DMS 273 (cell line): Measurements from ENCODE around the gene NALCN.
A peak's percentile ranks its signal among the peaks of the same experiment; 100 is the strongest.

Experiments
- DNase-seq: peaks from one replicate; lab custom pipeline; 2025; ENCODE audit not compliant: unreplicated experiment; lab: John Stamatoyannopoulos, UW

Gene NALCN

DNA sequence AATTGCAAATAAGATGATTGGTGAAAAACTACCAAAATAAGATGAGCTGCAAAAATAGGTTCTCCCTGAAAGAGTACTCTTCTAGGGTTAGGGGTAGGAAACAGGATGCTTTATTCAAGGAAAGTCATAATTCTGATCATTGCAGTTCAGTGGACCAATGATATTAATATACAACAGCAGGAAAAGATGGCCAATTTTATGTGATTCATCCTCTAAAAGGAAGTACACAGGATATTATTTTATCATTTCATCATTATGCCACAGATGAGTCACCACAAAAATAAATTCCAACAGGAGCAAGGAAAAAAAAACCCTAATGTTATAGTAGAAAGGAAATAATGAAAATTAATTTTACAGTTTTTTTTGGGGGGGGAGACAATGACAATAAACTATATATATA, 205.0 kb downstream of the NALCN start:
- no peak for DNase-seq

DNA sequence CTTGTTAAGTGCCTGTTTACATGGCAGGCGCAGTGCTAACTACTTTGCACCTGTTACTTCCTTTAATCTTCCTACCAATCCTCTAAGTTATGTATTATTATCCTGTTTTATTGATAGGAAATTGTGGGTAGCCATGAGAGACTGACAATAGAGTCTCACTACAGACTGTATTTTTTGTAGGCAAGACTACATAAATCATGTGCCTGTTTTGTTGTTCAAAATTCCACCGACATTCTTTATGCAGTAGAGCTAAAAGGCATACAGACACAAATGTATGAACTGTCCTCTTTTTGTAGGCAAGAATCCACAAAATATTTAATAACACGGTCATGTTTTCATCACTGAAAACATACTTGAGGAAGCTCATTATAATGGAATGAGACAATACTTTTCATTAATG, 205.5 kb downstream of the NALCN start:
- no peak for DNase-seq

DNA sequence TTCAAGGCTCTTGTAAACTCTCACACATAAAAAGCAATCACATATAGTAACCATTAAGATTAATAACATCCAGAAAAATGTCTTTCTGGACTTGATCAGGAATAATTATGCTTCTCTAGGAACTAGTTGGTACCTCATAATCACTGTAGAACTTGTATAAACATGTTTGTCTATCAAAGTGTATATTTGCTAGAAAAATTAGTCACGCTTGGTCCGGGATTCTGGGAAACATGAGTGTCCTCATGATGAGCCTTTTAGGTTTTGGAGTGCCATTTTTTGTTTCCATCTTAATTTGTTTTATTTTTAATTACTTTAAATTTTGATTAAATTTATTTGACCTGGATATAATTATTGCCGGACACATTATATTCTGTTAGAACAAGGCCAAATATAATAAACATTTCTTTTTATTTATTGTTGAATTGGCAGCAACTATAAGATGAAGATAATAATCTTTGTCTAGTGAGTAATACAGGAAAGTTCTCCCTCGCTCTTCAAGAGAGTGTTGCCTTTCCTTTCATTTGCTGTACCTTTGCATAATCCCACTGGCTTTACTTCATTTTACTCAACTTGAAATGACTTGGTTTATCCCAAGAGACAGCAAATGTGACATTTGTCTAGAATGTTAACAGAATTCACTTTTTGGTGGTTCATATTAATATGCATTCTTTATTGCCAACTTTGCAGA, 207.0 kb downstream of the NALCN start:
- no peak for DNase-seq

DNA sequence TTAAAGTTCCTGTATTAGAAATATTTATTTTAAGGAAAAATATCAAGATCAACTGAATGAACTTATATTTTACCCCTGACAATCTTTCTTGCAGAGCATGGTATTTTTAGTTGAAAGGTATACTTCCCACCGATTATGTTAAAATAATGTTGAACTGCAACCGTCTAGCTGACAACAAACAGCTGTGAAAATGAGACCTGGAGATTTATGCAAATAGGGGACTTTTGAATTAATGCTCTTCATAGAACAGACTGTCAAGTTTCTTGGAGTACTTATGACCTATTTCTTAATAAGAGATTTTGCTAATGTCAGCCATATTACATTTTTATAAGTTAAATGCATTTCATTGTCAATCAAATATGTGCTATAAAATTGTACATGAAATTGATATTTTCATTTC, 210.9 kb downstream of the NALCN start:
- DNase-seq, result no peak

DNA sequence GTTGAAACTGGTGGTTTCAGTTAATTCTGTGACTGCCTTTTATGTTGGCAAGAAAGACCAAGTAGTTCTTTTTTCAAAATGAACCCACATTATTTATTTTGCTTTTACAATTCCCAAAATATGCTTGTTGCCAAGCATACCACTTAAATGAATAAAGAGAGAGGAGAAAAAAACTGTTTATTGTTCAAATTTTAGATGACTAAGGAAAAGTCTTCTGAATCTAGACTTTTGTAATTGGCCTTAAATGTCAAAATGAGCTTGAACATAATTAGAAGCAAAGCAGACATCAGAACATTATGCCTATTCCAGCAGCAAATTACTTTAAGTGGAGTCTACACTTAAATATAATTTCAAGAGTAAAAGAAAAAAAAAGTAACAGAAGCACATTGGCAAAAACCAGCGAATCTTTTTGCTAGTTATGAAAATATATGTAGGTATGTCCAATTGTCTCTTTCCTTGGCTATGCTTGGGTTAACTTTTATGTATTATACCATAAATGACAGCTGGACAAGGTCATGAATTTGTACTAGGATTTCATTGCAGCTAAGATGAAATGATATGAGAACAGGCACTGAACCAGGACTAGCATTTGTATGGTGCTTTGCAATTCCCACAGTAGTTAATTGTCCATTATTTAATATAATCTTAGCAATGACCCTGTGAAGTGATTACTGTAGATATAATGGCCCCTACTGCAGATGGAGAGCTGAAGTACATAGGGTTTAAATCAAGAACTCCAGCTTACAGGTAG, 211.9 kb downstream of the NALCN start:
- DNase-seq, result no peak

DNA sequence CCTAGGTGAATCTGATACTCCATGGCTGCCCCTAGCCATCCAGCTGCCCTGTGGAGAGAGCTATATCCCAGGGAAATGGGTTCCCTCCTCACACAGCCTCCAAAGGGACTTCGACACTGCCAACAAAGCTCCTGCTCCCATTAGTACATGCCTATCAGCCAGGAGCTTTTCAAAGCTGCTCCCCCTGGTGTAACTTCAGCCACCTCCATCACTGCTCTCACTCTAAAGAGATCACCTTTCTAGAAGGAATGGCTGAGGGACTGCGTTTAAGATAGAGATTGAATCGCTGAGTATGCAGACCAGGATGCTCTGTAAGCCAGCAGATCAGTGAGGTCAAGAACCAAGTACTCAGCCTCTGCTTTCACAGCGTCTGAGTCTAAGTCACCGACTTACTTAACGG, 213.7 kb downstream of the NALCN start:
- no peak for DNase-seq

DNA sequence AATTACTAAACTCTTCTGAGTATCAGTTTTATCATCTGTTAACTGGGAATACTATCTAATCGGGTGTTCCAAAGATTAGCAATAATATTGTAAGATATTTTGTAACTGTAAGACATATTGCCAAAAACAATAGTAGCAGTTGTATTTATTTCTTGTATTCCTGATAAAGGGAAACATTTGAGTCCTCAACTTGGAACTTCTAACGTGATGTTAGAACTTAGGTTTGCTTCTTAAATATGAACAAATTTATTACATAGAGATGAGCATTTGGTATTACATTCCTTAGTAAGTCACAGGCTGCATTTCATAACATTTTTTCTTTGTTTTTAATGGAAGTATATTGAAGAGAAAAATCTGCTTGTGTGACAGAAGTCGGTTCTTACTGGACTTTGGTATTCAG, 225.3 kb downstream of the NALCN start:
- DNase-seq, result no peak

DNA sequence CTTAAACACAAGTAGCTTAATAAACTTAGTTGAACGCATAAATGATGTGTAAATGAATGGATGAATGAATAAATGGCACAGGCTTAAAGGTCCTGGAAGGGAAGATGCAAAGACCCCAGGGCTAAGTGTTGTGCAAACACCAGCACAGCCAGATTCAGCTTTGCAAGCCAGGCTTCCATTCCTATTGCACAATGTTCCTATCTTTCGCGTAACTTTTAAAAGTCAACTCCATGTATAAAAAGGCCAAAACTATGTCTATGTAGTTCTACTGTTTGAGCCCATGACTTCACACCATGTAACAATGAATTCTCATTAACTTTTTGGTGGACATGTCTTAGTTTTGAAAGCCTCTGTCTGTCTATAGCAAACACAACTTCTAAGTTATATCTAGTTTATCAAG, 226.0 kb downstream of the NALCN start:
- DNase-seq, result no peak

DNA sequence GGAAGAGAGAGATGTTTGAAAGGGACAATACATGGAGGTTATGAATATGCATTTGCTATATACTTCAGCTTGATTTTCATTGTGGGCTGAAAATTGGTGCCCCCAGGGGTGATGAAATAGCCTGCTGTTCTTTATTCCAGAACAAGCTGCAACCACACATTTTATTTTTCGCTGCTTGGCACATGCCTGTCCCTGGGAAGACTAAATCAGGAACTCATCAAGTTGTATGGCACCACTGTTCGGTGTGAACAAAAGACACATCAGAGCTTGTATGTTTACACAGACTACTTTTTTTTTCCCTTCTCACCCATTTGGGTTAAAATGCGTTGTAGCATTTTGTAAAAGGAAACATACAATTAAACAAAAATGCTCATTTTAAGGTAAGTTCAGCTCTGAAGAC, 230.7 kb downstream of the NALCN start:
- no peak for DNase-seq

DNA sequence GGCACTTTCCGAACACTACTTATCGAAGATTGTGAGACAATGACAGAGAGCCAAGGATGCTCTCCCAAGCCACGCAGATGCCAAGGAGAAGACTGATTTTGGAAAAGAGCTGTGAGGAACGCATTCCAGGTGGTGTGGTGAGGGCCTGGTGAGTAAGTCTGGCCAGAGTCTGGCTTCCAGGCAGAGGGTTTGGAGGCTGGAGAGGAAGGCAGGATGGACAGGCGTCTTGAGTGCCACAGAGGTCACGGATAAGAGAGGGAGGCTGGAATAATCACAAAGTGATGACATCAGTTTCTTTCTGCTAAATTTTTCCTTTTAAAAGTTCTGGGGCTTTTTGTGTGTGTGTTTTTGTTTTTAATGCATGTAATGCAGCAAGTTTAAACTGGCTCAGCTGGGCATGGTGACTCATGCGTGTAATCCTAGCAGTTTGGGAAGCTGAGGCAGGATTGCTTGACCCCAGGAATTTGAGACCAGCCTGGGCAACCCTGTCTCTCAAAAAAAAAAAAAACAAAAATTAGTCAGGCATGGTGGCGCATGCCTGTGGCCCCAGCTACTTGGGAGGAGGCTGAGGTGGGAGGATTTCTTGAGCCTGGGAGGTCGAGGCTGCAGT, 235.1 kb downstream of the NALCN start:
- no peak for DNase-seq

DNA sequence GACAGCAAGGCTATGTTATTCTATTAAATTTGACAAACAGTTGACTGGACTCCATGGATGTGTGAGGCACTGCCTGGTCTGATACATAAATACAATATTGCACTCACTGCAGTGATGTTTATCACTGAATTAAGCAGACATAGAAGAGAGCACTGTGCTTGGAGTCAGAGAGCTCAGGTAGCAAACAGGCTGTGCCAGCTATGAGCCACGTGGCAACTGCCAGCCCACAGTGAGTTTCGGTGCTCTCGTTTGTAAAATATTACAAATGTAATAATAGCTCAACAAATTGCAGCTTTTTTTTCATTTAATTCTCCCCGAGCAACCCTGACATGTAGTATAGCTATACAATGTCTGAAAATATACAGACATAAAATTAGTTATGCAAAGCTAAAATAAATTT, 237.3 kb downstream of the NALCN start:
- DNase-seq, result no peak

DNA sequence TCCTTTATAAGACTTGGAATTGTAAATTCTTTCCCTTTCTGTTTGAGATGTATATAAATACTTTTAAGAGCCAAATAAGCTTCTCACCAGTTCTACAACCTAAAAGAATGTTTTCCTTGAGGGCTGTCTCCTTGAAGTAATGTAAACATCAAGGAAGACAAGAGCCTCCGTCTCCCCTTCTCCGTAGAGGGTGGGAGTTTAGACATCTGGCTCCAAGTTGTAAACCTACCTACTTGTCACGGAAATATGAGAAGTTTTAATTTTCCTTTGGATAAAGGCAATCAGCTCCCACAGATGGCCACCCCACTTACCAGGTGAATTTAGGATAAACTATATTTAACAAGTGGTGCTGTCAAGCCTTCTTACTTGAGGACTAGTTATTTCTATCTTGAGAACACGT, 237.9 kb downstream of the NALCN start:
- DNase-seq, result no peak

DNA sequence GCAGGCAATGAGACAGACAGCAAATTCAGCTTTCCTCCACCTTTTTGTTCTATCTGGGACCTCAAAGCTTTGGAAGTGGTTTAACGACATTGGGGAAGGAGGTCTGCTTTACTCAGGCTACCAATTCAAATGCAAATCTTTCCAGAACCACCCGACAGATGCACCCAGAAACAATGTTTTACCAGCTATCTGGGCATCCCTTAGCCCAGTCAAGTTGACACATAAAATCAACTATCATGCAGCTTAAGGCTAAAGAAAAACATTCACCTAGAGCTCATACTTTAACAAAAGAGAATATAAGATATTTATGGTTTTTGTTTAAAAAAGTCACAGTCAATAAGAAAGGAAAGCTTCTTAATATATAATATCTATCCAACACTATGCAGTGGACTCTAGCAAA, 246.0 kb downstream of the NALCN start:
- DNase-seq, result no peak

DNA sequence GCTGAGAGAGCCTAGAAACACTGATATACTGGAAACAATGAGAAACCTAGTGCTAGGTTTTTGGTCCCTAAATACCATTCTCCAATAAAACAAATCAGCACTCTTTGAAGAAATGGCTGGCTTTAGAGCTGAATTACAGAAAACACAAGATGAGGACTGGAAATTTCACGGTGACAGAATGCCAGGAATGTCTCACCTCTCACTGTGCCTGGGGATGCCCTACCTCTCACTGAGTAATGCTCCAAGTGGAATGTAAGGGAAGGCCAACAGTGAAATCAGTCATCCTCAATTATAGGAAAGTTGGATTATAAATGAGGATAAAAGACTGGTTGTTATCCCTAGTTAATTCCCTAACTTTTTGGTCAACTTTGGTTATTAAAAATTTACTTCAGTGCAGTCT, 259.0 kb downstream of the NALCN start:
- DNase-seq, result no peak

DNA sequence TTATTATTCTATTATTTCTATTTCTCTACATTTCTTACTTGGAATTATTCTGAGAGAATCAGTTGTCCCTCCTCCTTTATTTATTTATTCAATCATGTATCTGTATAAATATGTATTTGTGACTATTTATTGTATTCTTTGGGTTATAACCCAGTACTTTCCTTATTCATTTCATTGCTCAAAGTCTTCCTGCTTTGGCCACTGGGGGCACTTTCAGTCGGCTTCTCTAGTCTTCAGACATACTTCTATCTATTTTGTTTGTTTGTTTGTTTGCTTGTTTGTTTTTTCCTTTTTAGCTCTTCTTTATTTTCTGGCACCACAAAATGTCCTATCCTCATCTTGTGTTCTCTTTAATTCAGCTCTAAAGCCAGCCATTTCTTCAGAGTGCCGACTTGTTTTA, 260.4 kb downstream of the NALCN start:
- DNase-seq, result no peak

DNA sequence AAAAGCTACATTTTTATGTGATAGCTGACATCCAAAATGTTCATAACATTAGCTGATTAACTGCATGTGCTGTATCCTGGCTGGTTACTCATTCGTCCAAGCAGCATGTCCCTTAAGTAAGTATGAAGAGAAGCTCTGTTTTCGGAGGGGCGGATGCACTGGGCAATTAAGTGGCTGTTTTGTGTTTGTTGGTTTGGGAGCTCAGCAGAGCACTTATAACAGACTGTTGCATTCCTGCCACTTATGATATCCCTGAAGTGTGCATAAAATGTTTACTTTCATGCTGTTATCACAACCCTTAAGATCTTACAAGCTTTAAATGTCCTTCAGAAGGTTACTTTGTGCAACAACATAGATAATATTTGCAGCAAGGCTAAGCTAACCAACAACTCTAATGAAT, 264.1 kb downstream of the NALCN start:
- DNase-seq, result no peak

DNA sequence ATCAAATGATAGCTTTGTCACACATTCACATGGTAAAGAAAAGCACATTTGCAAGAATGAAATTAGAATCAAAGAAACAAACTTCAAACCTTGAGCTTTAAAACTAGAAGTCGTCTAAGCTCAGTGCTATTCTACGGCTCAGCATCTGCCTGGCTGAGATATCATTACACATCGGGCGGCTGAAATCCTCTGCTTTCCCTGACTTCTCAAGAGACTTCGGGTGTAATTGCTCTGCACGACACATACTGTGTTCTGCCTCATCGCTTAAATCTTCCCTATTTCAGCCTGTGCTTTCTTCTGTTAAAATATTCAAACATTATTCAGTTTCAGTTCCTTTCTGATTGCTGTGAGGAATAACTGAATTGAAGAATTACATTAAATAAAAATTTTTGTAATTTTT, 265.3 kb downstream of the NALCN start:
- DNase-seq, result peak; percentile 0

DNA sequence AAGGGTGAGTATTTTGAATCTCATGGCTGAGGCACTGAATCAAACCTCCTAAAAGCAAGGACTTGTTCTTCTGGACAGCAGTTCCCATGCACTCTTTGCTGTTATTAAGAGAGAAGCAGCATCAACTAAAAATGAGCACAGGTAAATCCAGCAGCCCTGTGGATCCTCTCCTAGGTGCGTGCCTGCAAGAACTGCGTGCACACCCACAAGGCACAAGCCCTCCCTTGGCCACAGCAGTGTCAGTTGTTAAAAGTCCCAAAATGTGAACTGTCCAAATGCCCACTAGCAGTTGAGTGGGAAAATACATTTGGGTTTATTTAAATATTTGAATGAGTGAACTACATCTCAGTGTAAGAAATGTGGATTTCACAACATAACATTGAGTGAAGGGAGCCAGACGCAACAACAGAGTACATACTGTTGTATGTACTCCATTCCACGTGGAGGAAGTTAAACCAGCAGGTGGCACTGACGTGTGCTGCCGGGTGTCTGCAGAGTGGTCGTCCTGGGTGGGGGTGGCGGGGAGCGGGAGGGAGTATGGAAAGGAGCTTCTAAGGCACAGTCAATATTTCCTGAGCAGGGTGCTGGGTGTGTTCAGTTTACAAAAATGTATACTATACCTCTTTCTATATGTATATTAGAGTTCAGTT, 266.4 kb downstream of the NALCN start:
- peak; percentile 5 for DNase-seq

DNA sequence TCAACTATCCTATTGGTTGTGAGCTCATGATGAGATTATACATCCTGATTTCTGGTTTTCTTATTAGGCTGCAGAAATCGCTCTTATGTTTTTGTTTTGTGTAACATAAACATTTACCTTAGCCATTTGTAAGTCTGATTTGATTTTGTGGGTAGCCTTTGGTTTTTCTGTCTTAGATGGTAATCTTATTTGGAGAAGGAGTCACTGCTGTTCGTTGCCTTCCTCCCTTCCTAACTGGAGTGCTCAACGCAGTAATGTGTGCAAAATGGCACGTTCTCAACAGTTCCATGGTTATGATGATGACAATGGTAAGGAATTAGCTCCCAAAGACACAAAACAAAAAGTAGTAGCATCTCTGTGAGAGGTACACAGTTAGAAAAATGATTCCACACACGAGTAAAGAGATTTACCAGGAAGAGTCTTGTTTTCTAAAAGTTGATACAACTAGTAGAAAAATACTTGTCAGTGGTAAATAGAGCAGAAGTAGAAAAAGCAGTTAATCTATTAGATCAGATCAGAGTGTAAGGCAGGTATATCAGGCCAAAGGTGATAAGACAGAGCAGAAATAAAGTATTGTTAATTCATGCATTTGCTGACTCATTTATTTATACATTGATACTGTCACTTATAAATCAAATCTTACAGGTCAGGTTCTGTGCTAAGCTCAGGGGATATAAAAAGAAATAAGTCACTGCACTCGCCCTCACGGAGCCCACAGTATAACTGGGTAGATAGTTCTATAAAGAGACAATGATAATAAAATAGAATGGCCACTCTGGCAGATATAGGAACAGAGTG, 270.0 kb downstream of the NALCN start:
- no peak for DNase-seq

DNA sequence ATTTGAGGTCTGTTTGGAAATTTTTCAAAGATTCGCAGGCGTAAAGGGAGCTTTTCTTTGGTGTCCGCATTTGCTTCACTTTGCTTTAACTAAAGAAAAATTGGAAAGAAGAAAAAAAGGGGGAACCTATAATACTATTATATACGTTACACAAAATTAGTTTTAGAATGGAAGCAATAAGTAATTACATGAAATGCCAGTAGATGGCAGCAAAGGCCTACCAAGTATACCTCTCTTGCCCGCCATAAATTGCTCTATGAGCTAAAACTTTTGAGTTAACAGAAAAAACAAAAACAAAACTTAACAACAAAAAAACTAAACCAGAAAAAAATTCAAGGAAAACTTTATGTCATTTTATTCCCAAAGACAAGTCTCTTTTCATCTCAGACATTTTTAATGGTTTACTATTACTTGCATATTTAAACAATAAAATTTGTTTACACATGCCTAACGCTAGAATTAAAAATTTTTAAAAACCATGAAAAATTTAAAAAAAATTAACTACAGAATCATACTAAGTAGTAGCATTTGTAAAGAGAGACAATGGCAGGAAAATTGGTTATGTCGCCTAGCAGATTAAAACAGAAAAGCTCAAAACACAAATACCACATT, 271.4 kb downstream of the NALCN start:
- peak; percentile 62 for DNase-seq

DNA sequence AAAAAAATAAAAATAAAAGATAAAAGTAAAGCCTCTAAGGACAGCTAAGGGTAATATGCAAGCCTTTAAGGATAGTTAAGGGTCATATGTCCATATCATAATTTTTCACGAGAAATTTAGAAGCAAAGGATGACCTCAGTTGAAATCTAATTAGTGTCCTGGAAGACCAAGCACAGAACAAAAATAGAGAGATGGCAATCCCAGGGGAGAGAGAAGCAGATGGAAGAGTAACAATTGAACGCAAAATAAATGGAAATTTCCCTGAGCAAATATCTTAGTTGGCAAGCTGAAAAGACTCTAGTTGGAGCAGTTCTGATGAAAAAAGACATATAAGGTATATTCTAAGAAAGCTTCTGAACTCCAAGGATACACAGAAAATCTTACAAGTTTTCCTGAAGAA, 275.4 kb downstream of the NALCN start:
- no peak for DNase-seq
